Lower lobe of right lung (tissue), 2 donors: ENCODE measurements around the gene ZNF524. TPM values are rescaled to one million over a fixed set of nuclear protein-coding genes. Genes with fewer than 3 reads are reported as not detected.
A peak's percentile ranks its signal among the peaks of the same experiment; 100 is the strongest.
"Not testable (repeated sequence)": the region's sequence is repeated elsewhere in the genome, so short reads cannot be mapped to it uniquely, and the experiment has no call there.

Source experiments
- ATAC-seq, 2 donors: fragments of 200-7000 bp; cut with Tn5 transposase; one replicate each; pipeline ENCODE4 v1.9.1; 2020 to 2022; ENCODE audit warnings: mild to moderate bottlenecking in 2 of 2, moderate library complexity in 2 of 2
- DNase-seq: peaks from one replicate; pipeline ENCODE4 v3.0.0-alpha.2; 2020
- H3K27ac ChIP-seq: fragments of 200-600 bp; one replicate; pipeline ENCODE4 v1.8.0; 2022
- H3K27me3 ChIP-seq: fragments of 200-600 bp; one replicate; pipeline ENCODE4 v1.8.0; 2022; ENCODE audit warnings: low read depth
- H3K36me3 ChIP-seq: fragments of 200-600 bp; one replicate; pipeline ENCODE4 v1.8.0; 2022; ENCODE audit warnings: mild to moderate bottlenecking
- H3K4me1 ChIP-seq: fragments of 200-600 bp; one replicate; pipeline ENCODE4 v1.8.0; 2022
- H3K4me3 ChIP-seq: fragments of 200-600 bp; one replicate; pipeline ENCODE4 v1.8.0; 2022; ENCODE audit warnings: mild to moderate bottlenecking
- H3K9me3 ChIP-seq: fragments of 200-600 bp; one replicate; pipeline ENCODE4 v1.8.0; 2022
- intact Hi-C: fragments of 100-400 bp; cut with DNase I; formaldehyde crosslinking; loops from one replicate; pipeline ENCODE4 v1.11.0; 2022
- total RNA-seq: library from RNA; stranded (reverse); fragmentation: NEBNext Ultra II Directional; extraction: Animal tissue kit (Norgen Biotek cat#: 25700); gene quantifications from one replicate; pipeline ENCODE4 v1.2.1, GENCODE V29; 2021
- TF ChIP-seq, protein P1 (sequence below): fragments of 200-600 bp; IDR thresholded peaks from one replicate; pipeline ENCODE4 v1.8.0; 2022; ENCODE audit warnings: antibody characterized with exemption, mild to moderate bottlenecking
- donor health status: DM: no; HTN: yes; CAD: no; lungs with severe emphysema.

The ZNF524 gene
- total RNA-seq, 1 donor from 2014 or later: 33.4 TPM

- DNase-seq: no peak
- no peaks in the 10 kb centered on the region for H3K4me1 ChIP-seq
- no peak for ATAC-seq
- no peak overlapping the region for H3K4me3 ChIP-seq
- H3K27ac ChIP-seq: no peak overlapping the region
- TF ChIP-seq, protein P1, sequence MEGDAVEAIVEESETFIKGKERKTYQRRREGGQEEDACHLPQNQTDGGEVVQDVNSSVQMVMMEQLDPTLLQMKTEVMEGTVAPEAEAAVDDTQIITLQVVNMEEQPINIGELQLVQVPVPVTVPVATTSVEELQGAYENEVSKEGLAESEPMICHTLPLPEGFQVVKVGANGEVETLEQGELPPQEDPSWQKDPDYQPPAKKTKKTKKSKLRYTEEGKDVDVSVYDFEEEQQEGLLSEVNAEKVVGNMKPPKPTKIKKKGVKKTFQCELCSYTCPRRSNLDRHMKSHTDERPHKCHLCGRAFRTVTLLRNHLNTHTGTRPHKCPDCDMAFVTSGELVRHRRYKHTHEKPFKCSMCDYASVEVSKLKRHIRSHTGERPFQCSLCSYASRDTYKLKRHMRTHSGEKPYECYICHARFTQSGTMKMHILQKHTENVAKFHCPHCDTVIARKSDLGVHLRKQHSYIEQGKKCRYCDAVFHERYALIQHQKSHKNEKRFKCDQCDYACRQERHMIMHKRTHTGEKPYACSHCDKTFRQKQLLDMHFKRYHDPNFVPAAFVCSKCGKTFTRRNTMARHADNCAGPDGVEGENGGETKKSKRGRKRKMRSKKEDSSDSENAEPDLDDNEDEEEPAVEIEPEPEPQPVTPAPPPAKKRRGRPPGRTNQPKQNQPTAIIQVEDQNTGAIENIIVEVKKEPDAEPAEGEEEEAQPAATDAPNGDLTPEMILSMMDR: no peak
- H3K36me3 ChIP-seq: no peaks in the 10 kb centered on the region
- peaks cover 10% of the 10 kb centered on the region for H3K27me3 ChIP-seq
- no peaks in the 10 kb centered on the region for H3K9me3 ChIP-seq
- intact Hi-C loops: no loop called here
Observed at GRCh38 chr19:55567708-55568328, 32.3 kb upstream of the ZNF524 start.

DNA sequence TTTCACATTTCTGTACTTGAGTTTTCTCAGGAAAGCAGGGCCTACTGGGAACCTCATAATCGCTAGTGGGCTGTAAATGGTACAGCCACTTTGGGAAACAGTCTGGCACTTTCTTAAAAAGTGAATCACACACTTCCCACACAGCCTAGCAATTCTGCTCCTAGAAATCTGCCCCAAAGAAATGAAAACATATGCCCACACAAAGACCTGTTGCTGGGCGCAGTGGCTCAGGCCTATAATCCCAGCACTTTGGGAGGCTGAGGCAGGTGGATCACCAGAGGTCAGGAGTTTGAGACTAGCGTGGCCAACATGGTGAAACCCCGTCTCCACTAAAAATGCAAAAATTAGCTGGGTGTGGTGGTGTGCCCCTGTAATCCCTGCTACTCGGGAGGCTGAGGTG lies 30.6 kb upstream of the ZNF524 start:
- H3K4me3 ChIP-seq, H3K9me3 ChIP-seq, H3K36me3 ChIP-seq, H3K27ac ChIP-seq, H3K27me3 ChIP-seq, intact Hi-C loops, H3K4me1 ChIP-seq, DNase-seq, ATAC-seq: not testable (repeated sequence)

GRCh38 chr19:55573929-55574328 lies 26.2 kb upstream of the ZNF524 start:
- intact Hi-C loops, H3K4me3 ChIP-seq, H3K4me1 ChIP-seq, H3K27me3 ChIP-seq, ATAC-seq, H3K27ac ChIP-seq, H3K9me3 ChIP-seq, DNase-seq: not testable (repeated sequence)
- H3K36me3 ChIP-seq: peaks cover 20% of the 10 kb centered on the region

- ATAC-seq: no peak
- intact Hi-C loops: no loop called here
- Histone ChIP-seq H3K27ac (no peak overlapping the region), H3K9me3 (no peaks in the 10 kb centered on the region), H3K4me1 (peaks cover 9% of the 10 kb centered on the region), H3K36me3 (peaks cover 21% of the 10 kb centered on the region), H3K27me3 (no peaks in the 10 kb centered on the region), H3K4me3 (no peak overlapping the region)
- TF ChIP-seq, protein P1: no peak
- DNase-seq: no peak
Observed at GRCh38 chr19:55576746-55577145, 23.3 kb upstream of the ZNF524 start.

DNA sequence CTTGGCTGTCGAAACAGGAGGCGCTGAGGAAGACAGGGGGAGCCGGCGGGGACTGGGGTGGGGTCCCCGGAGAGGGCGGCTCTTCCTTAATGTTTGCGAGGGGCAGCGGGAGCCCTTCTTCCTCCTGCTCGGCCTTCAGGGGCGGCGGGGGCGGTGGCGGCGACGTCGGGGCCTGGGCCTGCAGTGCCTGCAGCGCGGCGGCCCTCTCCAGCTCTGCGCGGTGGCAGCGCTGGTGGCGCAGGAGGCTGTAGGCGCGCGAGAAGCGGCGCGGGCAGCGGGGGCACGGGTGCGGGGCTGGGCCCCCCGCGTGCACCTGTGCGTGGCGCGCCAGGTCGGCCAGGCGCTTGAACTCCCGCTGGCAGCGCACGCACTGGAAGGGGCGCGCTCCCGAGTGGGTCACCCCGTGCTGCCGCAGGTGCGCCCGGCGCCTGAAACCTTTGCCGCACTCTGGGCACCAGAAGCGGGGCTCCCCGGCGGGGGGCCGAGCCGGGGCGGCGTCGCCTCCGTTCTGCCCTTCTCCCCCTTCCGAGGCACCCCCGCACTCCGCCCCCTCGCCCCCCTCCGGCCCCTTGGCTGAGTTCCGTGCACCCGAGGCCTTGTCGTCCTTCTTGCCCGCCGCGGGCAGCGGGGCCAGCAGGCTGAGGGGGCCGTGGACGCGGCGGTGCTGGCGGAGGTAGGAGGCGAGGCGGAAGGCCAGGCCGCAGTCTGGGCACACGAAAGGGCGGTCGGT lies 21.9 kb upstream of the ZNF524 start:
- TF ChIP-seq, protein P1: no peak

GRCh38 chr19:55578761-55579747 lies 21.0 kb upstream of the ZNF524 start:
- H3K4me1 ChIP-seq: peaks cover 17% of the 10 kb centered on the region
- no peaks in the 10 kb centered on the region for H3K9me3 ChIP-seq
- no peak for DNase-seq
- TF ChIP-seq, protein P1: no peak
- ATAC-seq: no peak
- no peaks in the 10 kb centered on the region for H3K27me3 ChIP-seq
- H3K27ac ChIP-seq: peak overlapping the region; percentile 91
- peaks cover 21% of the 10 kb centered on the region for H3K36me3 ChIP-seq
- H3K4me3 ChIP-seq: peak overlapping the region; percentile 89
- intact Hi-C loops: no loop called here

More for the DNA sequence above, 21.9 kb upstream of the ZNF524 start:
- H3K9me3 ChIP-seq: no peaks in the 10 kb centered on the region
- peaks cover 17% of the 10 kb centered on the region for H3K4me1 ChIP-seq
- no peak overlapping the region for H3K4me3 ChIP-seq
- intact Hi-C loops: no loop called here
- H3K36me3 ChIP-seq: peaks cover 21% of the 10 kb centered on the region
- no peak overlapping the region for H3K27ac ChIP-seq
- ATAC-seq (no peak), DNase-seq (no peak)
- no peaks in the 10 kb centered on the region for H3K27me3 ChIP-seq
